HepG2 (cell line): Measurements from ENCODE around the gene GDAP1L1. TPM values are rescaled to one million over a fixed set of nuclear protein-coding genes. Genes with fewer than 3 reads are reported as not detected.
A peak's percentile ranks its signal among the peaks of the same experiment; 100 is the strongest.

Experiments
- CAMTA2 ChIP-seq: sonication (generic); formaldehyde crosslinking; IDR thresholded peaks from 2 replicates; pipeline ENCODE4 v1.4.0; 2020; ENCODE audit warnings: mild to moderate bottlenecking, missing genetic modification reagents, borderline replicate concordance
- CERS6 ChIP-seq: sonication (generic); formaldehyde crosslinking; IDR thresholded peaks from 2 replicates; pipeline ENCODE4 v1.5.0; 2020; ENCODE audit warnings: missing genetic modification reagents
- DMAP1 ChIP-seq: IDR thresholded peaks from 2 replicates; pipeline ENCODE4 v1.6.1; 2016
- E2F1 ChIP-seq: sonication (generic); formaldehyde crosslinking; IDR thresholded peaks from 2 replicates; pipeline ENCODE4 v1.5.0; 2020; ENCODE audit warnings: missing genetic modification reagents
- EEA1 ChIP-seq: sonication (generic); formaldehyde crosslinking; IDR thresholded peaks from 2 replicates; pipeline ENCODE4 v1.5.1; 2020; ENCODE audit warnings: mild to moderate bottlenecking, missing genetic modification reagents, borderline replicate concordance
- ESRRA ChIP-seq: sonication (generic); formaldehyde crosslinking; IDR thresholded peaks from 2 replicates; pipeline ENCODE4 v1.5.1; 2020; ENCODE audit warnings: mild to moderate bottlenecking, low read depth, missing genetic modification reagents
- FOSL1 ChIP-seq: sonication (generic); formaldehyde crosslinking; IDR thresholded peaks from 2 replicates; pipeline ENCODE4 v1.9.0; 2021; ENCODE audit warnings: missing genetic modification reagents, borderline replicate concordance
- IRX3 ChIP-seq: sonication (generic); formaldehyde crosslinking; IDR thresholded peaks from 2 replicates; pipeline ENCODE4 v1.8.1; 2023; ENCODE audit warnings: mild to moderate bottlenecking, low read depth, missing genetic modification reagents, borderline replicate concordance
- NFIC ChIP-seq: IDR thresholded peaks from 2 replicates; pipeline ENCODE4 v1.6.1; 2012; ENCODE audit warnings: mild to moderate bottlenecking, low read length, inconsistent platforms
- PAF1 ChIP-seq: IDR thresholded peaks from 2 replicates; pipeline ENCODE4 v1.6.1; 2016; ENCODE audit warnings: missing genetic modification reagents, missing compliant biosample characterization
- SMAD3 ChIP-seq: sonication (generic); formaldehyde crosslinking; IDR thresholded peaks from 2 replicates; pipeline ENCODE4 v1.4.0; 2020; ENCODE audit warnings: missing genetic modification reagents
- TFDP1 ChIP-seq: IDR thresholded peaks from 2 replicates; pipeline ENCODE4 v1.6.1; 2016; ENCODE audit warnings: missing compliant biosample characterization, missing genetic modification reagents, borderline replicate concordance
- THYN1 ChIP-seq: sonication (generic); formaldehyde crosslinking; IDR thresholded peaks from 2 replicates; pipeline ENCODE4 v1.8.1; 2023; ENCODE audit warnings: low read depth, mild to moderate bottlenecking, moderate library complexity, missing genetic modification reagents, borderline replicate concordance
- ZBTB7A ChIP-seq: sonication (generic); formaldehyde crosslinking; IDR thresholded peaks from 2 replicates; pipeline ENCODE4 v1.8.0; 2022; ENCODE audit warnings: mild to moderate bottlenecking, missing genetic modification reagents
- ZFP36 ChIP-seq: fragments of 150-350 bp; IDR thresholded peaks from 2 replicates; pipeline ENCODE4 v1.6.1; 2018; ENCODE audit warnings: borderline replicate concordance, low read length, low read depth; ENCODE audit not compliant: partially characterized antibody
- ZNF3 ChIP-seq: IDR thresholded peaks from 2 replicates; pipeline ENCODE4 v1.7.0; 2017; ENCODE audit warnings: inconsistent platforms
- ZNF430 ChIP-seq: sonication (generic); formaldehyde crosslinking; IDR thresholded peaks from 2 replicates; pipeline ENCODE4 v1.9.0; 2021; ENCODE audit warnings: mild to moderate bottlenecking, missing genetic modification reagents
- ZNF460 ChIP-seq: sonication (generic); formaldehyde crosslinking; IDR thresholded peaks from 2 replicates; pipeline ENCODE4 v1.5.1; 2020; ENCODE audit warnings: missing genetic modification reagents, mild to moderate bottlenecking, borderline replicate concordance
- ZNF550 ChIP-seq: sonication (generic); formaldehyde crosslinking; IDR thresholded peaks from 2 replicates; pipeline ENCODE4 v1.4.0; 2020; ENCODE audit warnings: mild to moderate bottlenecking, missing genetic modification reagents, borderline replicate concordance
- ZNF562 ChIP-seq: sonication (generic); formaldehyde crosslinking; IDR thresholded peaks from 2 replicates; pipeline ENCODE4 v1.8.0; 2022; ENCODE audit warnings: missing genetic modification reagents, borderline replicate concordance
- ZNF580 ChIP-seq: IDR thresholded peaks from 2 replicates; pipeline ENCODE4 v1.6.1; 2016; ENCODE audit warnings: low read depth, borderline replicate concordance
- ZNF605 ChIP-seq: sonication (generic); formaldehyde crosslinking; IDR thresholded peaks from 2 replicates; pipeline ENCODE4 v1.8.0; 2022; ENCODE audit warnings: mild to moderate bottlenecking, missing genetic modification reagents
- ZNF670 ChIP-seq: sonication (generic); formaldehyde crosslinking; IDR thresholded peaks from 2 replicates; pipeline ENCODE4 v1.8.0; 2022; ENCODE audit warnings: mild to moderate bottlenecking, missing genetic modification reagents, borderline replicate concordance
- ZNF746 ChIP-seq: sonication (generic); formaldehyde crosslinking; IDR thresholded peaks from 2 replicates; pipeline ENCODE4 v1.8.0; 2022; ENCODE audit warnings: mild to moderate bottlenecking, missing genetic modification reagents
- ZNF747 ChIP-seq: sonication (generic); formaldehyde crosslinking; IDR thresholded peaks from 2 replicates; pipeline ENCODE4 v1.8.1; 2023; ENCODE audit warnings: missing genetic modification reagents, mild to moderate bottlenecking, borderline replicate concordance
- ZNF773 ChIP-seq: sonication (generic); formaldehyde crosslinking; IDR thresholded peaks from 2 replicates; pipeline ENCODE4 v1.4.0; 2020; ENCODE audit warnings: missing genetic modification reagents, borderline replicate concordance
- ZNF816 ChIP-seq: sonication (generic); formaldehyde crosslinking; IDR thresholded peaks from 2 replicates; pipeline ENCODE4 v1.8.0; 2022; ENCODE audit warnings: missing genetic modification reagents, mild to moderate bottlenecking, borderline replicate concordance
- polyA plus RNA-seq, 8 experiments: library from polyadenylated mRNA; depleted of rRNA in 3 of 8; stranded (reverse) in 7 of 8; unstranded in 1 of 8; fragments of >200 nt; fragmentation: Illumina TruSeq in 4 of 8; extraction: Trizol in 4 of 8; gene quantifications; 2 replicates each; pipeline versions ENCODE4 v1.2.1 to v1.2.3, GENCODE V29; 2011 to 2016; ENCODE audit warnings: low read depth in 4 of 8, missing spikeins in 1 of 8, mixed read lengths in 1 of 8; ENCODE audit not compliant: insufficient read depth in 1 of 8
- total RNA-seq, 5 experiments: library from RNA; depleted of rRNA; stranded (reverse); fragments of >200 nt; fragmentation: Illumina TruSeq; extraction: Trizol; gene quantifications; 2 replicates each; pipeline ENCODE4 v1.2.3, GENCODE V29; 2016; ENCODE audit warnings: low read depth in 1 of 5

The GDAP1L1 gene
- total and polyA plus RNA-seq, 2 of the 13 experiments (the other 11 are each of a cell fraction or from before 2014, with no cell fraction given) = 0.04 TPM; not detected in 1

GRCh38 chr20:44310664-44311639, 63.8 kb downstream of the GDAP1L1 start, which contains the start of gene FITM2 (continued):
- peak; percentile 87 for TF ChIP-seq TFDP1 (CRISPR knock-in tag)
- TF ChIP-seq ZNF3 = no peak
- no peak for TF ChIP-seq E2F1 (CRISPR knock-in tag)
- peak; percentile 46; the same call in 1 of the 2 replicates for TF ChIP-seq CERS6 (CRISPR knock-in tag)
- TF ChIP-seq ZNF430 (CRISPR knock-in tag) = peak; percentile 98
- no peak; the same call in none of the 2 replicates for TF ChIP-seq ESRRA (CRISPR knock-in tag)
- TF ChIP-seq ZNF747 (CRISPR knock-in tag) = peak; percentile 82; the same call in 1 of the 2 replicates
- no peak for TF ChIP-seq NFIC
- TF ChIP-seq PAF1 (CRISPR knock-in tag) = no peak
- TF ChIP-seq ZNF816 (CRISPR knock-in tag) = no peak
- peak; percentile 99 for TF ChIP-seq ZNF605 (CRISPR knock-in tag)
- TF ChIP-seq ZNF670 (CRISPR knock-in tag) = no peak
- TF ChIP-seq ZNF550 (CRISPR knock-in tag) = peak; percentile 96
- peak; percentile 99 for TF ChIP-seq EEA1 (CRISPR knock-in tag)
- TF ChIP-seq ZFP36 = peak; percentile 33
- no peak for TF ChIP-seq ZNF562 (CRISPR knock-in tag)
- TF ChIP-seq SMAD3 = peak; percentile 83; the same call in 1 of the 2 replicates
- TF ChIP-seq THYN1 = no peak
- TF ChIP-seq ZNF460 (CRISPR knock-in tag) = no peak; the same call in 1 of the 2 replicates
- TF ChIP-seq IRX3 (CRISPR knock-in tag) = no peak
- no peak; the same call in 1 of the 2 replicates for TF ChIP-seq ZNF773 (CRISPR knock-in tag)
- TF ChIP-seq ZBTB7A = peak; percentile 77; the same call in 1 of the 2 replicates
- TF ChIP-seq DMAP1 = peak; percentile 84
- TF ChIP-seq ZNF746 = 0 out of 2 replicates have a peak, but pooled peaks have one; percentile 23
- peak; percentile 95; the same call in 1 of the 2 replicates for TF ChIP-seq ZNF580 (CRISPR knock-in tag)
- TF ChIP-seq FOSL1 (CRISPR knock-in tag) = no peak
- TF ChIP-seq CAMTA2 (CRISPR knock-in tag) = peak; percentile 56; the same call in 1 of the 2 replicates
